GM20000 (cell line): ENCODE measurements around the gene COL23A1.

Experiments used
- DNase-seq: peaks from one replicate; pipeline ENCODE4 v3.0.0; 2012; ENCODE audit warnings: low spot score
- CTCF ChIP-seq: IDR thresholded peaks from 2 replicates; pipeline ENCODE4 v1.5.1; 2012; ENCODE audit warnings: mild to moderate bottlenecking, control low read depth; ENCODE audit errors: extremely low read depth, missing control alignments

Gene COL23A1

GRCh38 chr5:178211095-178212048, 378.8 kb downstream of the COL23A1 start:
- TF ChIP-seq CTCF = no peak
- no peak for DNase-seq

- TF ChIP-seq CTCF = no peak
- DNase-seq = no peak
Measured at GRCh38 chr5:178210686-178211085, 379.5 kb downstream of the COL23A1 start.

- no peak for TF ChIP-seq CTCF
- no peak for DNase-seq
Measured at GRCh38 chr5:178210073-178210535, 380.1 kb downstream of the COL23A1 start.

GRCh38 chr5:178209334-178210072, 380.7 kb downstream of the COL23A1 start:
- no peak for DNase-seq
- no peak for TF ChIP-seq CTCF

- DNase-seq = no peak
Measured at GRCh38 chr5:178208540-178209227, 381.5 kb downstream of the COL23A1 start.

GRCh38 chr5:178207917-178208280, 382.3 kb downstream of the COL23A1 start:
- no peak for DNase-seq
- TF ChIP-seq CTCF = no peak

More at GRCh38 chr5:178208540-178209227, 381.5 kb downstream of the COL23A1 start:
- TF ChIP-seq CTCF = no peak
